ENCODE data around the gene SLC7A4. TPM values are rescaled to one million over a fixed set of nuclear protein-coding genes. Genes with fewer than 3 reads are reported as not detected.

Gene SLC7A4
- total and polyA plus RNA-seq, 2 donors (not counting 1 experiment from before 2014, with no cell fraction given), result not detected

DNA sequence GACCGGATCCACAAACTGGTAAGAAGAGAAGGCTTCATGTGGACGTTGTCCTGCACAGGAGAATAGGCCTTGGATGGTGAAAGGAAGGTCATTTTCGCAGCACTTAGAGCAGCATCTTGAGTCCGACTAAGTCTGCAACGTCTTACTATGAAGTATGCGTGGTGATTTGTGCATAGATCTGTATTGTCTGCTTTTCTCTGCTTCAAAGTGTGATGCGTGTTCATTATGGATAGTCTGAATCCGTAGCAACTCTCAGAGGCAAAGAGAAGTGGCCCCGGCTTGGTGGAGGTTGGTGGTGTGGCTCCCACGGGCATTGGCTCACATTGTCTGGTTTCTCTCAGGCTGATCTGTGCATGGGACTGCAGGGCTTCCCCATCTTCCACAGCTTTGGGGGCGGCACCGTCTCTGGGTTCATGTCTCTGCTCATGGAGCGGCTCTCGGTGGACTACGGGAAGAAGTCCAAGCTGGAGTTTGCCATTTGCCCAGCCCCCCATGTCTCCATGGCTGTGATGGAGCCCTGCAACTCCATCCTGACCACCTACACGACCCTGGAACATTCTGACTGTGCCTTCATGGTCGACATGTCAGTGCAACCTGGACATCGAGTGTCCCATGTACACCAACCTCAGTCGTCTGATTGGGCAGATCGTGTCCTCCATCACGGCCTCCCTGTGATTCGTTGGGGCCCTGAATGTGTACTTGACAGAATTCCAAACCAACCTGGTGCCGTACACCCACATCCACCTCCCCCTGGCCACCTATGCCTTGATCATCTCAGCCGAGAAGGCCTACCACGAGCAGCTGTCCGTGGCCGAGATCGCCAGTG is 34.9 kb upstream of the SLC7A4 start:
- Histone ChIP-seq H3K36me3 (replicated peaks in 1 of 2; ENCODE audit: control extremely low read depth in 1 of 2, control insufficient read depth in 1 of 2, extremely low read depth in 1 of 2, insufficient read depth in 2 of 2, low read length in 1 of 2) (no peaks in the 10 kb centered on the region), H3K4me2 (replicated peaks; ENCODE audit: low read depth, low read length, poor library complexity, severe bottlenecking) (no peak overlapping the region), H3K79me2 (ENCODE audit: control insufficient read depth, insufficient read depth, low read length) (no peaks in the 10 kb centered on the region), H3K4me1 (ENCODE audit: control insufficient read depth in 2 of 2, insufficient read depth in 2 of 2, low read length in 2 of 2) (no peaks in the 10 kb centered on the region), H2AFZ (ENCODE audit: insufficient read depth, low read depth, low read length, poor library complexity, severe bottlenecking) (no peak overlapping the region), H3K4me3 (ENCODE audit: control extremely low read depth in 1 of 5, extremely low read depth in 1 of 5, insufficient read depth in 1 of 5, low read depth in 2 of 5, low read length in 4 of 5) (no peak overlapping the region), H4K20me1 (ENCODE audit: control insufficient read depth, insufficient read depth, low read length, poor library complexity, severe bottlenecking) (no peaks in the 10 kb centered on the region), H3K9me3 (ENCODE audit: control extremely low read depth in 1 of 3, control insufficient read depth in 2 of 3, insufficient read depth in 1 of 3, low read length in 2 of 3) (peaks cover 0 to 4% (median 0%) of the 10 kb centered on the region in 3 donors), H3K27ac (ENCODE audit: low read length in 2 of 2) (no peak overlapping the region), H3K27me3 (replicated peaks in 1 of 4; ENCODE audit: control extremely low read depth in 1 of 4, control insufficient read depth in 3 of 4, insufficient read depth in 4 of 4, low read length in 3 of 4) (peaks cover 0 to 5% (median 0%) of the 10 kb centered on the region in 4 experiments), H3K9ac (ENCODE audit: low read length) (no peak overlapping the region)
- ATAC-seq (ENCODE audit: low read depth), result no peak
- Mint-ChIP-seq H3K9me3 (ENCODE audit: insufficient read depth) (no peaks in the 10 kb centered on the region), H3K4me1 (no peaks in the 10 kb centered on the region), H3K4me3 (no peak overlapping the region), H3K27ac (no peak overlapping the region), H3K27me3 (peaks cover 8% of the 10 kb centered on the region)
- TF ChIP-seq, protein P1, sequence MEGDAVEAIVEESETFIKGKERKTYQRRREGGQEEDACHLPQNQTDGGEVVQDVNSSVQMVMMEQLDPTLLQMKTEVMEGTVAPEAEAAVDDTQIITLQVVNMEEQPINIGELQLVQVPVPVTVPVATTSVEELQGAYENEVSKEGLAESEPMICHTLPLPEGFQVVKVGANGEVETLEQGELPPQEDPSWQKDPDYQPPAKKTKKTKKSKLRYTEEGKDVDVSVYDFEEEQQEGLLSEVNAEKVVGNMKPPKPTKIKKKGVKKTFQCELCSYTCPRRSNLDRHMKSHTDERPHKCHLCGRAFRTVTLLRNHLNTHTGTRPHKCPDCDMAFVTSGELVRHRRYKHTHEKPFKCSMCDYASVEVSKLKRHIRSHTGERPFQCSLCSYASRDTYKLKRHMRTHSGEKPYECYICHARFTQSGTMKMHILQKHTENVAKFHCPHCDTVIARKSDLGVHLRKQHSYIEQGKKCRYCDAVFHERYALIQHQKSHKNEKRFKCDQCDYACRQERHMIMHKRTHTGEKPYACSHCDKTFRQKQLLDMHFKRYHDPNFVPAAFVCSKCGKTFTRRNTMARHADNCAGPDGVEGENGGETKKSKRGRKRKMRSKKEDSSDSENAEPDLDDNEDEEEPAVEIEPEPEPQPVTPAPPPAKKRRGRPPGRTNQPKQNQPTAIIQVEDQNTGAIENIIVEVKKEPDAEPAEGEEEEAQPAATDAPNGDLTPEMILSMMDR (IDR thresholded peaks at IDR 0.05), result no peak
- no peak for TF ChIP-seq EZH2 (IDR thresholded peaks at IDR 0.05; ENCODE audit: borderline replicate concordance, insufficient read depth, low read depth, low read length, poor library complexity, severe bottlenecking)
- intact Hi-C loops (cut with micrococcal nuclease), result no loop called here
- 92% methylated on average over 27 of the region's 28 CpGs for WGBS (ENCODE audit: insufficient coverage)
- CTCF ChIA-PET, result no interaction called here
- DNase-seq, result no peak
- POLR2A ChIA-PET, result no interaction called here

All from B cell (primary cell).